Renal pelvis (tissue), 4 donors: Measurements from ENCODE around the gene ZFP62. TPM values are rescaled to one million over a fixed set of nuclear protein-coding genes. Genes with fewer than 3 reads are reported as not detected.
"Not testable (repeated sequence)": the region's sequence is repeated elsewhere in the genome, so short reads cannot be mapped to it uniquely, and the experiment has no call there.

ENCODE experiments used
- DNase-seq: peaks from one replicate; pipeline ENCODE4 v3.0.0-alpha.2; 2013
- polyA plus RNA-seq, 3 donors: library from polyadenylated mRNA; unstranded; fragments of 120-200 nt; gene quantifications; one replicate each; pipeline ENCODE4 v1.2.1, GENCODE V29; 2013; ENCODE audit not compliant: insufficient read length in 3 of 3

ZFP62 gene
- polyA plus RNA-seq, 3 donors = 56.0 to 71.9 (median 61.9) TPM

GRCh38 chr5:180839227-180839626 lies 21.8 kb downstream of the ZFP62 start:
- DNase-seq = no peak

GRCh38 chr5:180837478-180837877 lies 23.6 kb downstream of the ZFP62 start:
- no peak for DNase-seq

GRCh38 chr5:180832638-180833068 lies 28.4 kb downstream of the ZFP62 start:
- DNase-seq = no peak

- DNase-seq = peak; percentile 65
Observed at GRCh38 chr5:180831139-180832093, 29.7 kb downstream of the ZFP62 start.

GRCh38 chr5:180830253-180831138 lies 30.6 kb downstream of the ZFP62 start:
- no peak for DNase-seq

GRCh38 chr5:180829726-180830125 lies 31.4 kb downstream of the ZFP62 start:
- DNase-seq = no peak

- not testable (repeated sequence) for DNase-seq
Observed at GRCh38 chr5:180828756-180829531, 32.1 kb downstream of the ZFP62 start.

GRCh38 chr5:180827374-180827773 lies 33.7 kb downstream of the ZFP62 start:
- DNase-seq = not testable (repeated sequence)

GRCh38 chr5:180825768-180826525 lies 35.1 kb downstream of the ZFP62 start:
- DNase-seq = no peak

- DNase-seq = no peak
Observed at GRCh38 chr5:180824630-180825476, 36.2 kb downstream of the ZFP62 start.

GRCh38 chr5:180823940-180824629 lies 37.0 kb downstream of the ZFP62 start:
- DNase-seq = no peak

GRCh38 chr5:180823346-180823745 lies 37.7 kb downstream of the ZFP62 start:
- DNase-seq = no peak

GRCh38 chr5:180821538-180821937 lies 39.5 kb downstream of the ZFP62 start:
- DNase-seq = no peak

- no peak for DNase-seq
Observed at GRCh38 chr5:180820788-180821321, 40.2 kb downstream of the ZFP62 start.

GRCh38 chr5:180818677-180819341 lies 42.3 kb downstream of the ZFP62 start:
- no peak for DNase-seq

GRCh38 chr5:180817893-180818674 lies 43.0 kb downstream of the ZFP62 start:
- DNase-seq = no peak
